Chondrocyte (in vitro differentiated cells): ENCODE measurements around the gene KCNRG. TPM values are rescaled to one million over a fixed set of nuclear protein-coding genes. Genes with fewer than 3 reads are reported as not detected.

Experiments used
- DNase-seq: peaks from one replicate; pipeline ENCODE4 v3.0.0; 2021; ENCODE audit warnings: mixed read lengths, low spot score
- H3K27ac Mint-ChIP-seq: one replicate; pipeline ENCODE4 v1.8.0; 2021; ENCODE audit warnings: mild to moderate bottlenecking, moderate library complexity, mixed read lengths; ENCODE audit not compliant: unreplicated experiment
- H3K27me3 Mint-ChIP-seq: 2 replicates; pipeline ENCODE4 v1.8.0; 2021; ENCODE audit warnings: low read depth, mixed read lengths
- H3K36me3 Mint-ChIP-seq: 2 replicates; pipeline ENCODE4 v1.8.0; 2021; ENCODE audit warnings: low read depth, mixed read lengths
- H3K4me1 Mint-ChIP-seq: 2 replicates; pipeline ENCODE4 v1.8.0; 2021; ENCODE audit warnings: low read depth, mild to moderate bottlenecking, mixed read lengths
- H3K4me3 Mint-ChIP-seq: one replicate; pipeline ENCODE4 v1.8.0; 2021; ENCODE audit warnings: mild to moderate bottlenecking, moderate library complexity, mixed read lengths; ENCODE audit not compliant: unreplicated experiment
- H3K9me3 Mint-ChIP-seq: 2 replicates; pipeline ENCODE4 v1.8.0; 2021; ENCODE audit warnings: low read depth, mixed read lengths
- total RNA-seq: library from RNA; stranded (reverse); gene quantifications from 3 replicates; pipeline ENCODE4 v1.2.1, GENCODE V29; 2021
- TF ChIP-seq, protein P1 (sequence below): fragments of 200-600 bp; sonication (generic); IDR thresholded peaks from 2 replicates; pipeline ENCODE4 v1.5.0; 2021; ENCODE audit warnings: antibody characterized with exemption, mild to moderate bottlenecking, moderate library complexity

KCNRG gene
- total RNA-seq, 1 donor from 2014 or later = 0.22 TPM

- H3K4me1 Mint-ChIP-seq = peaks cover 51% of the 10 kb centered on the region
- DNase-seq = no peak
- TF ChIP-seq, protein P1, sequence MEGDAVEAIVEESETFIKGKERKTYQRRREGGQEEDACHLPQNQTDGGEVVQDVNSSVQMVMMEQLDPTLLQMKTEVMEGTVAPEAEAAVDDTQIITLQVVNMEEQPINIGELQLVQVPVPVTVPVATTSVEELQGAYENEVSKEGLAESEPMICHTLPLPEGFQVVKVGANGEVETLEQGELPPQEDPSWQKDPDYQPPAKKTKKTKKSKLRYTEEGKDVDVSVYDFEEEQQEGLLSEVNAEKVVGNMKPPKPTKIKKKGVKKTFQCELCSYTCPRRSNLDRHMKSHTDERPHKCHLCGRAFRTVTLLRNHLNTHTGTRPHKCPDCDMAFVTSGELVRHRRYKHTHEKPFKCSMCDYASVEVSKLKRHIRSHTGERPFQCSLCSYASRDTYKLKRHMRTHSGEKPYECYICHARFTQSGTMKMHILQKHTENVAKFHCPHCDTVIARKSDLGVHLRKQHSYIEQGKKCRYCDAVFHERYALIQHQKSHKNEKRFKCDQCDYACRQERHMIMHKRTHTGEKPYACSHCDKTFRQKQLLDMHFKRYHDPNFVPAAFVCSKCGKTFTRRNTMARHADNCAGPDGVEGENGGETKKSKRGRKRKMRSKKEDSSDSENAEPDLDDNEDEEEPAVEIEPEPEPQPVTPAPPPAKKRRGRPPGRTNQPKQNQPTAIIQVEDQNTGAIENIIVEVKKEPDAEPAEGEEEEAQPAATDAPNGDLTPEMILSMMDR = no peak
- peak overlapping the region; percentile 22 for H3K27ac Mint-ChIP-seq
- no peaks in the 10 kb centered on the region for H3K27me3 Mint-ChIP-seq
- H3K36me3 Mint-ChIP-seq = peaks cover 30% of the 10 kb centered on the region
- no peaks in the 10 kb centered on the region for H3K9me3 Mint-ChIP-seq
- no peak overlapping the region for H3K4me3 Mint-ChIP-seq
Measured at GRCh38 chr13:50014386-50014785, 858 bp upstream of the KCNRG start.

DNA sequence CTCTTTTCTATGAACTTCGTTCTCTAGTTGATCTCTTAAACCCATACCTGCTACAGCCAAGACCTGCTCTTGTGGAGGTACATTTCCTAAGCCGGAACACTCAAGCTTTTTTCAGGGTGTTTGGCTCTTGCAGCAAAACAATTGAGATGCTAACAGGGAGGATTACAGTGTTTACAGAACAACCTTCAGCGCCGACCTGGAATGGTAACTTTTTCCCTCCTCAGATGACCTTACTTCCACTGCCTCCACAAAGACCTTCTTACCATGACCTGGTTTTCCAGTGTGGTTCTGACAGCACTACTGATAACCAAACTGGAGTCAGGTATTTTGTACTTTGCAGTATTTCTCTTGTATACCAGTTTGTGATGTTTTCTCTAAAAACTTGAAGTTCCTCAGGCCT, 506 bp downstream of the KCNRG start:
- peaks cover 51% of the 10 kb centered on the region for H3K4me1 Mint-ChIP-seq
- TF ChIP-seq, protein P1 = no peak
- H3K27me3 Mint-ChIP-seq = no peaks in the 10 kb centered on the region
- peak overlapping the region; percentile 10 for H3K4me3 Mint-ChIP-seq
- H3K27ac Mint-ChIP-seq = peak overlapping the region; percentile 86
- no peak for DNase-seq
- peaks cover 35% of the 10 kb centered on the region for H3K36me3 Mint-ChIP-seq
- H3K9me3 Mint-ChIP-seq = no peaks in the 10 kb centered on the region

DNA sequence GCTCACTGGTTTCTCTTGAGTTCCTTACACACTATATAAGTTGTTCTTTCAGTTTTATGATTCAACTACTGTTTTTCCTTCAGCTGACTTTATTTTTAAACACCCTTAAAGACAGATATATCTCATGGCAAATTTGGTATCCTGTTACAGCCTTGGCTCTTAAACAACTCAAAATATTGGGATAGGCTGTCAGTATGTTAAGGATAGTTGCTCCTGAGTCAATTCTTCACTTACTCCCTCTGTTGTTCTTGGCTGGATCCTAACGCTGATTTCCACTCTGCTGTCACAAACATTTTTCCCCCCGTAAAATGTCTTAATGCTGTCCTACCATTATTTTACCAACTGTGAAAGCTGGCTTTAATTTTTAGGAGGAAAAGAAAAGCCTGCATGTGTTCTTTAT, 1.2 kb downstream of the KCNRG start:
- TF ChIP-seq, protein P1 = peak; percentile 13
- H3K4me3 Mint-ChIP-seq = no peak overlapping the region
- H3K27ac Mint-ChIP-seq = peak overlapping the region; percentile 86
- H3K4me1 Mint-ChIP-seq = peaks cover 49% of the 10 kb centered on the region
- peaks cover 32% of the 10 kb centered on the region for H3K36me3 Mint-ChIP-seq
- H3K9me3 Mint-ChIP-seq = no peaks in the 10 kb centered on the region
- no peaks in the 10 kb centered on the region for H3K27me3 Mint-ChIP-seq
- DNase-seq = no peak

DNA sequence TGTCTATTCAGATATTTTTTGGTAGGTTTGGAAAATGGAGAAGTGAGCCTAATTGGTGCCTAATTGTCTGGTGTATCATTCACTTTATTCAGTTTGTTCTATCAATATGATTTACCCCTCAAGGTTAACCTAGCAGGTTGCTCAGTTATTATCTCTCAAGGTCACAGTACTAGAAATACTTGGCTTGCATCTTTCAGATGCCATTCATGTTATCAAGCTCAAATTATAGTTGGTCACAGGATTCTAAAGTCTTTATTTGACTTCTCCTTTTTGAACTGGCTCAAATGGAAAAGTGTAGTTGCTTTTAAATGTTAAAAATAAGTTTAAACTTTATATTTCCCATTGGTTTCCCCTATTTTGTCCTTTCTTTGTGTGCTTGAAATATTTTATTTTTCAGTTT, 2.6 kb downstream of the KCNRG start:
- Mint-ChIP-seq H3K27me3 (no peaks in the 10 kb centered on the region), H3K4me1 (peaks cover 43% of the 10 kb centered on the region), H3K36me3 (peaks cover 18% of the 10 kb centered on the region), H3K27ac (peak overlapping the region; percentile 45), H3K9me3 (no peaks in the 10 kb centered on the region), H3K4me3 (no peak overlapping the region)
- TF ChIP-seq, protein P1 = no peak
- DNase-seq = no peak

DNA sequence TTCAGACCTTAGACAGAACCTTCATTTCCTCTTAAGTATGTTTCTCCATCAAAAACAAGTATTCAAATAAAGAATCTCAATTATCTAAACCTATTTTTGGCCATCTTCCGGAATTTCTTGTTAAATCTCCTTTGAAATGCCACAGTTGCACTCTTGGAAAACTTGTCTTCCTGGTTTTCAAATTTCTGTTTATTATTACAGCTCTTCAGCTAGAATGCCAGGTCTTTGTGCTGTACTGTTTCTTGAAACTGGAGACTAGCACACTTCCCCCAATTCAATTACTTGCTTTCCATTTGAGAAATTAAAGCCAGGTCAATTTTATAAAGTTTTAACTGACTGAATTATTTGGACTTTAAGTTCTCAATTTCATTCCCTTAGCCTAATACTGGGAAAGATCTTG, 10.2 kb downstream of the KCNRG start:
- Mint-ChIP-seq H3K9me3 (no peaks in the 10 kb centered on the region), H3K4me1 (peaks cover 17% of the 10 kb centered on the region), H3K36me3 (peaks cover 7% of the 10 kb centered on the region), H3K4me3 (no peak overlapping the region), H3K27ac (peak overlapping the region; percentile 77), H3K27me3 (no peaks in the 10 kb centered on the region)
- DNase-seq = no peak
- TF ChIP-seq, protein P1 = no peak
